Hematopoietic multipotent progenitor cell treated with erythropoietin and hydrocortisone succinate and interleukin-3 and kit ligand, for 4 days (in vitro differentiated cells): Measurements from ENCODE around the gene PPP4R2.
A peak's percentile ranks its signal among the peaks of the same experiment; 100 is the strongest.
"Not testable (repeated sequence)": the region's sequence is repeated elsewhere in the genome, so short reads cannot be mapped to it uniquely, and the experiment has no call there.

Experiments
- DNase-seq: peaks from one replicate; pipeline ENCODE4 v3.0.0-alpha.2; 2015

Gene PPP4R2

GRCh38 chr3:73026760-73027113 is 30.1 kb downstream of the PPP4R2 start:
- no peak for DNase-seq

- no peak for DNase-seq
Measured at GRCh38 chr3:73028803-73029202, 32.2 kb downstream of the PPP4R2 start.

GRCh38 chr3:73029321-73029796 is 32.7 kb downstream of the PPP4R2 start:
- DNase-seq: peak; percentile 13

GRCh38 chr3:73030073-73030597 is 33.5 kb downstream of the PPP4R2 start:
- no peak for DNase-seq

- DNase-seq: no peak
Measured at GRCh38 chr3:73031573-73032103, 35.0 kb downstream of the PPP4R2 start.

- no peak for DNase-seq
Measured at GRCh38 chr3:73036694-73037591, 40.3 kb downstream of the PPP4R2 start.

- no peak for DNase-seq
Measured at GRCh38 chr3:73041537-73041936, 44.9 kb downstream of the PPP4R2 start.

- DNase-seq: no peak
Measured at GRCh38 chr3:73043414-73043813, 46.8 kb downstream of the PPP4R2 start.

- no peak for DNase-seq
Measured at GRCh38 chr3:73045391-73045790, 48.8 kb downstream of the PPP4R2 start.

GRCh38 chr3:73046195-73046594 is 49.6 kb downstream of the PPP4R2 start:
- no peak for DNase-seq

- no peak for DNase-seq
Measured at GRCh38 chr3:73049319-73049718, 52.7 kb downstream of the PPP4R2 start.

GRCh38 chr3:73052857-73053256 is 56.2 kb downstream of the PPP4R2 start:
- no peak for DNase-seq

- no peak for DNase-seq
Measured at GRCh38 chr3:73055583-73055982, 59.0 kb downstream of the PPP4R2 start.

- DNase-seq: peak; percentile 66
Measured at GRCh38 chr3:73056014-73056844, 59.6 kb downstream of the PPP4R2 start.

- DNase-seq: no peak
Measured at GRCh38 chr3:73056845-73057150, 60.2 kb downstream of the PPP4R2 start.

GRCh38 chr3:73060302-73060723 is 63.7 kb downstream of the PPP4R2 start:
- DNase-seq: no peak

GRCh38 chr3:73061416-73061815 is 64.8 kb downstream of the PPP4R2 start, which contains the start of gene EBLN2:
Gene EBLN2, plus strand, starts transcription at chr3:73061659. Its CDS starts 423 bp downstream, at chr3:73062082.
- no peak for DNase-seq

GRCh38 chr3:73066243-73066642 is 69.6 kb downstream of the PPP4R2 start:
- not testable (repeated sequence) for DNase-seq

- DNase-seq: no peak
Measured at GRCh38 chr3:73068419-73068818, 71.8 kb downstream of the PPP4R2 start.

- no peak for DNase-seq
Measured at GRCh38 chr3:73069187-73069586, 72.6 kb downstream of the PPP4R2 start.

- DNase-seq: no peak
Measured at GRCh38 chr3:73069775-73070444, 73.3 kb downstream of the PPP4R2 start.

- DNase-seq: peak; percentile 16
Measured at GRCh38 chr3:73070675-73071575, 74.3 kb downstream of the PPP4R2 start.
